GM19238 (cell line): ENCODE results near the gene CHTF8.

Experiments used
- DNase-seq: peaks from one replicate; pipeline ENCODE4 v3.0.0; 2011; ENCODE audit warnings: low spot score; ENCODE audit not compliant: insufficient read length

Gene CHTF8

DNA sequence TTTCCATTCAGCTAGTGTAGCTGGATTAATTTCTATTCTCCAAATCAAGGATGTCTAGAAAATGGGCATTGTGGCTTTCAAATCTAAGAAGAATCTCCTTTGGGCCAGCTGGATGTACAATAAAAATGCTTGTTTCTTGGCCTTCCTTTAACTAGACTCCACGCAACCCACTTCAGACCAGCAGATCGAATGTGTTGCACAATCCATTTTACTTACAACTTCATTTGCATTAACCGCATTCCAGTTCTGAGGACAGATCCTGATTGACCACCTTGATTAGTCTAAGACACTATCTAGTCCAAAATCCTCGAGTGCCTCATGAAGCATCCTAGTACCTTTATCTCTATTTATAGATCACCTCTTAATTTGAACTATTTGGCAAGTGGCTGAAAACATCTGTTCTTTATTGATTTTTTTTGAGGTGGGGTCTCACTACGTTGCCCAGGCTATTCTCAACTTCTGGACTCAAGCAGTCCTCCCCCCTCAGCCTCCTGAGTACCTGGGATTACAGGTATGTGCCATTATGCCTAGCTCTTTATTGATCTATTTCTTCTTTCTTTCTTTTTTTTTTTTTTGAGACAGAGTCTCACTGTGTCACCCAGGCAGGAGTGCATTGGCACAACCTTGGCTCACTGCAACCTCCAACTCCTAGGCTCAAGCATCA, 47.2 kb downstream of the CHTF8 start:
- DNase-seq, result no peak

- DNase-seq, result no peak
Measured at GRCh38 chr16:69084289-69084688, 48.1 kb downstream of the CHTF8 start.

- DNase-seq, result no peak
Measured at GRCh38 chr16:69083306-69083941, 49.0 kb downstream of the CHTF8 start.

DNA sequence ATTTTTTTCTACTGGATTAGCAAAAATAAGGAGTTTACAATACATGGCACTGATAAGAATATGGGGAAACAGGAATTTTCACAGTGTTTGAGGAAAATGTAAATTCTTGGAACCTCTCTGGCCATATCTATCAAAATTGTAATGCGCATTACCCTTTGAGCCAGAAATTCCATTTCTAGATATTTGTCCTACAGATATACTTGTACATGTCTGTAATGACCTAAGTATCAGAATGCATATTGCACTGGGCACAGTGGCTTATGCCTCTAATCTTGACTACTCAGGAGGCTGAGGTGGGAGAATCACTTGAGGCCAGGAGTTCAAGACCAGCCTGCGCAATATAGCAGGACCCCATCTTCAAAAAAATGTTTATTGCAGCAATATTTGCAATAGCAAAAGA, 52.7 kb downstream of the CHTF8 start:
- no peak for DNase-seq

DNA sequence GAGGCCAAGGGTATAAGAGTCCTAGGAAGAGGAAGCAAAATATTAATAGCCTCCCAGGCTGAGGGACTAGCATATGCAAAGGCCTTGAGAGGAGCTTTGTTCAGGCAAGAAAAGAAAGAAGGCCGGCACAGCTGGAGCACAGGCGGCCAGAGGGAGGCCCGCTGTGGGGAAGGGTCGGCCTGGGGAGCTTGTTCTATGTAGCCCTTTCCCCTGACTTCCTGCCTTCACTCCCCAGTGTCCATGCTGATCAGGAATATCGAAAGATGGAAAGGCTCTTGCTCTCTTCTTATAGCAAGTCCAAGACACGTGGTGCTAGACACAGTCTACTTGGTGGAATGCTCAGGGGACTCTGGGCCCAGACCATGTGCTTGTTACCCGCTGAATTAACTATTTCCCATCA, 54.3 kb downstream of the CHTF8 start:
- no peak for DNase-seq

DNA sequence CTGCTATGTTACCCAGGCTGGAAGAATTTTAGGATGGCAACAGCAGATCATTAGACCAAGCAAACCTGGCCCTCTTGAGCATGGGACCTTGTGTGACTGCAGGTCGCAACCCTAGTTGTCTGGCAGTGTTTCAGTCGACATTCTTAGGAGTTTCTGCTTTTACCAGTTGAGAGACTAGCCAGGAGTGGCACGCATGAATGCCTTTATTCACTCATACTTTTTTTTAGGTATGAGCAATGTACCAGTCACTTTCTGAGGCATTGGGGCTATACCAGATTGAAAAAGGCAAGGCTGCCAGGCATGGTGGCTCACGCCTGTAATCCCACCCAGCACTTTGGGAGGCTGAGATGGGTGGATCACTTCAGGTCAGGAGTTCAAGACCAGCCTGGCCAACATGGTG, 55.1 kb downstream of the CHTF8 start:
- no peak for DNase-seq

DNA sequence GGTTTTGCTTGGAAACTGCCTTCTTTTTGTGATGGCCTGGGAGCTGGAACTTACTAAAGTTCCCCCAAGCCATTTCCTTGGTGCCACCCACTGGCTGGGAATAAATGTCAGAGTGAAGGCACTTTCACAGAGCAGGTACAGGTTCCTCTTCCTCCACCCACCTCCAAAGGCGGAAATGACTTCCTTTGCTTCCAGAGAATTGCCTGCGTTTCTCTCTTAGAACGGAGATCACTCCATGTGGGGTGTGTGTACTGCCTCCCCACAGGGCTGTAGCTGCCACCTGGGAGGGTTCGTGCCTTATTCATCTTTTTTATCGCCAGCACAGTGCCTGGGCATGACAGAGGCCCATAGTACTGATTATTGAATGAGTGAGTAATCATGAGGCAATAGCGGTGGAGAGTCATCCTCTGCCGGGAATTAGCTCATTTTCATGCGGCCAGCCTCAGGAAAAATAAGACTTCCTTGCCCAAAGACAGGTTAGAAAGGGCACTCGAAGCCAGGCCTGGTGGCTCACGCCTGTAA, 59.1 kb downstream of the CHTF8 start:
- no peak for DNase-seq

- DNase-seq, result no peak
Measured at GRCh38 chr16:69072640-69072974, 59.8 kb downstream of the CHTF8 start.

GRCh38 chr16:69071036-69071435, 61.4 kb downstream of the CHTF8 start:
- DNase-seq, result no peak

- DNase-seq, result no peak
Measured at GRCh38 chr16:69069504-69069903, 62.9 kb downstream of the CHTF8 start.
